Neural cell (in vitro differentiated cells): ENCODE measurements around the gene DAAM2. TPM values are rescaled to one million over a fixed set of nuclear protein-coding genes. Genes with fewer than 3 reads are reported as not detected.

Experiments used
- H2AFZ ChIP-seq: fragments of 200-600, 300-800 bp; sonication (generic), shearing (Covaris generic); 2 replicates; pipeline ENCODE4 v1.6.0; 2014; ENCODE audit warnings: low read depth, mild to moderate bottlenecking, antibody characterized with exemption, low read length, moderate library complexity
- H3F3A ChIP-seq: fragments of 200-600 bp; shearing (Covaris generic); 2 replicates; pipeline ENCODE4 v1.6.1; 2016; ENCODE audit warnings: mild to moderate bottlenecking, moderate library complexity, mixed read lengths, antibody characterized with exemption, low read length; ENCODE audit not compliant: insufficient read depth, poor library complexity, severe bottlenecking
- H3K27ac ChIP-seq: fragments of 200-600, 300-800 bp; sonication (generic), shearing (Covaris generic); 2 replicates; pipeline ENCODE4 v1.5.1; 2014; ENCODE audit warnings: mild to moderate bottlenecking, low read length, moderate library complexity
- H3K27me3 ChIP-seq: fragments of 300-800, 200-600 bp; sonication (generic), shearing (Covaris generic); 2 replicates; pipeline ENCODE4 v1.6.0; 2014; ENCODE audit warnings: mild to moderate bottlenecking, low read depth, low read length, moderate library complexity; ENCODE audit not compliant: insufficient read depth
- H3K36me3 ChIP-seq: fragments of 300-800, 200-600 bp; sonication (generic), shearing (Covaris generic); 2 replicates; pipeline ENCODE4 v1.5.1; 2014; ENCODE audit warnings: mild to moderate bottlenecking, antibody characterized with exemption, low read length, moderate library complexity; ENCODE audit not compliant: insufficient read depth
- H3K4me2 ChIP-seq: fragments of 300-800, 200-600 bp; sonication (generic), shearing (Covaris generic); 2 replicates; pipeline ENCODE4 v1.6.0; 2014; ENCODE audit warnings: mild to moderate bottlenecking, low read length
- H3K4me3 ChIP-seq: fragments of 300-800, 200-600 bp; sonication (generic), shearing (Covaris generic); 2 replicates; pipeline ENCODE4 v1.5.1; 2014; ENCODE audit warnings: mild to moderate bottlenecking, low read length, moderate library complexity
- H3K79me2 ChIP-seq: fragments of 200-600 bp; shearing (Covaris generic); replicated peaks from 2 replicates; pipeline ENCODE4 v1.6.0; 2014; ENCODE audit warnings: mild to moderate bottlenecking, low read length, moderate library complexity; ENCODE audit not compliant: insufficient read depth
- H3K9ac ChIP-seq: fragments of 300-800, 200-600 bp; sonication (generic), shearing (Covaris generic); 2 replicates; pipeline ENCODE4 v1.6.1; 2016; ENCODE audit warnings: mild to moderate bottlenecking, low read length, mixed read lengths
- H3K9me2 ChIP-seq: fragments of 200-600 bp; shearing (Covaris generic); 2 replicates; pipeline ENCODE4 v1.6.1; 2016; ENCODE audit warnings: mild to moderate bottlenecking, low read length, mixed read lengths; ENCODE audit not compliant: insufficient read depth
- H3K9me3 ChIP-seq: fragments of 200-600, 300-800 bp; sonication (generic), shearing (Covaris generic); 2 replicates; pipeline ENCODE4 v1.6.1; 2016; ENCODE audit warnings: mild to moderate bottlenecking, mixed run types, low read length, moderate library complexity, mixed read lengths
- H4K20me1 ChIP-seq: fragments of 200-600 bp; shearing (Covaris generic); 2 replicates; pipeline ENCODE4 v1.6.1; 2016; ENCODE audit warnings: mild to moderate bottlenecking, mixed run types; ENCODE audit not compliant: insufficient read depth
- EP300 ChIP-seq: fragments of 450-650 bp; conservative IDR thresholded peaks from 2 replicates; pipeline ENCODE4 v1.6.1; 2014; ENCODE audit warnings: antibody characterized with exemption, mild to moderate bottlenecking, moderate library complexity; ENCODE audit not compliant: poor library complexity, severe bottlenecking
- EZH2 ChIP-seq: fragments of 200-600, 300-800 bp; shearing (Covaris generic), sonication (generic); IDR thresholded peaks from 2 replicates; pipeline ENCODE4 v1.6.1; 2014; ENCODE audit warnings: antibody characterized with exemption, low read length, borderline replicate concordance, mild to moderate bottlenecking; ENCODE audit not compliant: insufficient read depth, poor library complexity, severe bottlenecking
- MXI1 ChIP-seq: fragments of 450-650 bp; conservative IDR thresholded peaks from 2 replicates; pipeline ENCODE4 v1.6.1; 2014; ENCODE audit warnings: antibody characterized with exemption, mild to moderate bottlenecking; ENCODE audit not compliant: poor library complexity, severe bottlenecking
- POLR2AphosphoS5 ChIP-seq: IDR thresholded peaks from 2 replicates; pipeline ENCODE4 v1.6.1; 2012
- RAD21 ChIP-seq: fragments of 450-650 bp; conservative IDR thresholded peaks from 2 replicates; pipeline ENCODE4 v1.6.1; 2014; ENCODE audit warnings: antibody characterized with exemption, mild to moderate bottlenecking, moderate library complexity
- SMC3 ChIP-seq: fragments of 450-650 bp; conservative IDR thresholded peaks from 2 replicates; pipeline ENCODE4 v1.6.1; 2014; ENCODE audit warnings: antibody characterized with exemption, mild to moderate bottlenecking, moderate library complexity; ENCODE audit not compliant: poor library complexity
- TAF1 ChIP-seq: IDR thresholded peaks from 2 replicates; pipeline ENCODE4 v1.6.1; 2012; ENCODE audit warnings: low read depth
- polyA plus RNA-seq: library from polyadenylated mRNA; depleted of rRNA; stranded (reverse); fragments of >200 nt; gene quantifications from 2 replicates; pipeline ENCODE4 v1.2.3, GENCODE V29; 2014
- TF ChIP-seq, protein P1 (sequence below): IDR thresholded peaks from 2 replicates; pipeline ENCODE4 v1.6.1; 2012; ENCODE audit warnings: borderline replicate concordance
- TF ChIP-seq, protein P2 (sequence below): fragments of 450-650 bp; IDR thresholded peaks from 2 replicates; pipeline ENCODE4 v1.5.1; 2014; ENCODE audit warnings: antibody characterized with exemption, mild to moderate bottlenecking, moderate library complexity; ENCODE audit not compliant: poor library complexity, severe bottlenecking

Gene DAAM2
- polyA plus RNA-seq, 1 donor from 2014 or later = 1.2 TPM

DNA sequence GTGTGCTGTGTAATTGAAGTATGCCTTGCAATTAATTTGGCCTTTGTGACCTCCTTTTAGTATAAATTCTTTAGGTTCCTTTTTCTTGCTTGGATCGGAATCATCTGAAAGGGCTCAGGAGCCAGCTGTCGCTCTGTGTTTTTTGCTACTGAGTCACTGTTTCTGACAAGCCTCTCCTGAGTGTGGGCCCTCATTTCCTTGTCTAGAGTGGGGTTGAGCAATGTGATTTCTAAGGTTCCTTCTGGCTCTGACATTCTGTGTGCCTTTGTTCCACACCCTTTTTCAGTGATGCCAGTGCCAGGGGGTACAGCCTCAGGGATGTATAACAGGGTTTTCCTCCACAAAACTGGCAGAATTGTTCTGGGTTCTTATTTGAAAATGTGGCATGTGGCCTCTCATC lies 26.5 kb downstream of the DAAM2 start:
- H3F3A ChIP-seq = no peaks in the 10 kb centered on the region
- H3K27ac ChIP-seq = no peak overlapping the region
- no peaks in the 10 kb centered on the region for H4K20me1 ChIP-seq
- H3K79me2 ChIP-seq = no peaks in the 10 kb centered on the region
- H3K4me2 ChIP-seq = no peak overlapping the region
- no peaks in the 10 kb centered on the region for H3K27me3 ChIP-seq
- H3K4me3 ChIP-seq = no peak overlapping the region
- H3K36me3 ChIP-seq = no peaks in the 10 kb centered on the region
- no peaks in the 10 kb centered on the region for H3K9me2 ChIP-seq
- H2AFZ ChIP-seq = no peak overlapping the region
- H3K9me3 ChIP-seq = no peaks in the 10 kb centered on the region
- TF ChIP-seq EZH2 (no peak), RAD21 (no peak), EP300 (no peak), POLR2AphosphoS5 (no peak), TAF1 (no peak), MXI1 (no peak), SMC3 (no peak)
- TF ChIP-seq, protein P1, sequence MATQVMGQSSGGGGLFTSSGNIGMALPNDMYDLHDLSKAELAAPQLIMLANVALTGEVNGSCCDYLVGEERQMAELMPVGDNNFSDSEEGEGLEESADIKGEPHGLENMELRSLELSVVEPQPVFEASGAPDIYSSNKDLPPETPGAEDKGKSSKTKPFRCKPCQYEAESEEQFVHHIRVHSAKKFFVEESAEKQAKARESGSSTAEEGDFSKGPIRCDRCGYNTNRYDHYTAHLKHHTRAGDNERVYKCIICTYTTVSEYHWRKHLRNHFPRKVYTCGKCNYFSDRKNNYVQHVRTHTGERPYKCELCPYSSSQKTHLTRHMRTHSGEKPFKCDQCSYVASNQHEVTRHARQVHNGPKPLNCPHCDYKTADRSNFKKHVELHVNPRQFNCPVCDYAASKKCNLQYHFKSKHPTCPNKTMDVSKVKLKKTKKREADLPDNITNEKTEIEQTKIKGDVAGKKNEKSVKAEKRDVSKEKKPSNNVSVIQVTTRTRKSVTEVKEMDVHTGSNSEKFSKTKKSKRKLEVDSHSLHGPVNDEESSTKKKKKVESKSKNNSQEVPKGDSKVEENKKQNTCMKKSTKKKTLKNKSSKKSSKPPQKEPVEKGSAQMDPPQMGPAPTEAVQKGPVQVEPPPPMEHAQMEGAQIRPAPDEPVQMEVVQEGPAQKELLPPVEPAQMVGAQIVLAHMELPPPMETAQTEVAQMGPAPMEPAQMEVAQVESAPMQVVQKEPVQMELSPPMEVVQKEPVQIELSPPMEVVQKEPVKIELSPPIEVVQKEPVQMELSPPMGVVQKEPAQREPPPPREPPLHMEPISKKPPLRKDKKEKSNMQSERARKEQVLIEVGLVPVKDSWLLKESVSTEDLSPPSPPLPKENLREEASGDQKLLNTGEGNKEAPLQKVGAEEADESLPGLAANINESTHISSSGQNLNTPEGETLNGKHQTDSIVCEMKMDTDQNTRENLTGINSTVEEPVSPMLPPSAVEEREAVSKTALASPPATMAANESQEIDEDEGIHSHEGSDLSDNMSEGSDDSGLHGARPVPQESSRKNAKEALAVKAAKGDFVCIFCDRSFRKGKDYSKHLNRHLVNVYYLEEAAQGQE = no peak
- TF ChIP-seq, protein P2, sequence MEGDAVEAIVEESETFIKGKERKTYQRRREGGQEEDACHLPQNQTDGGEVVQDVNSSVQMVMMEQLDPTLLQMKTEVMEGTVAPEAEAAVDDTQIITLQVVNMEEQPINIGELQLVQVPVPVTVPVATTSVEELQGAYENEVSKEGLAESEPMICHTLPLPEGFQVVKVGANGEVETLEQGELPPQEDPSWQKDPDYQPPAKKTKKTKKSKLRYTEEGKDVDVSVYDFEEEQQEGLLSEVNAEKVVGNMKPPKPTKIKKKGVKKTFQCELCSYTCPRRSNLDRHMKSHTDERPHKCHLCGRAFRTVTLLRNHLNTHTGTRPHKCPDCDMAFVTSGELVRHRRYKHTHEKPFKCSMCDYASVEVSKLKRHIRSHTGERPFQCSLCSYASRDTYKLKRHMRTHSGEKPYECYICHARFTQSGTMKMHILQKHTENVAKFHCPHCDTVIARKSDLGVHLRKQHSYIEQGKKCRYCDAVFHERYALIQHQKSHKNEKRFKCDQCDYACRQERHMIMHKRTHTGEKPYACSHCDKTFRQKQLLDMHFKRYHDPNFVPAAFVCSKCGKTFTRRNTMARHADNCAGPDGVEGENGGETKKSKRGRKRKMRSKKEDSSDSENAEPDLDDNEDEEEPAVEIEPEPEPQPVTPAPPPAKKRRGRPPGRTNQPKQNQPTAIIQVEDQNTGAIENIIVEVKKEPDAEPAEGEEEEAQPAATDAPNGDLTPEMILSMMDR = no peak
- no peak overlapping the region for H3K9ac ChIP-seq

DNA sequence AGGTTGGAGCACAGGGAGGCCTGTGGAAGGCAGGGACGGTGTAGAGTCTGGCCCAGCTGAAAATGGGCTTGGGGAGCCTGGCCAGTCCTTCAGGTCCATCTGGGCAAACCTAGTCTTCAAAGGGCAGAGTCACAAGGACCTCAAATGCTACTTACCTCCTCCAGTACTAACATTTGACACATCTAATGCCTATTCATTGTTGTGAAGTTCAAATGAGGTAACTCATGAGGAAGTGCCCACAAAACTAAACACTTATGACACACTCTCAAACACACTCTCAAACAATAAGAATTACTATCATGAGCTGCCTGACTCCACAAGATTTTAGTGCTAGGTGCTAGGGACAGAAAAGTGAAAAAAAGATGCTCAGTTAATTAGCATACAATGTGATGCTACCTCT lies 27.1 kb downstream of the DAAM2 start:
- no peaks in the 10 kb centered on the region for H3F3A ChIP-seq
- no peaks in the 10 kb centered on the region for H4K20me1 ChIP-seq
- H3K9me2 ChIP-seq = no peaks in the 10 kb centered on the region
- H3K4me3 ChIP-seq = no peak overlapping the region
- H3K9me3 ChIP-seq = no peaks in the 10 kb centered on the region
- H3K27me3 ChIP-seq = no peaks in the 10 kb centered on the region
- H3K27ac ChIP-seq = no peak overlapping the region
- H3K36me3 ChIP-seq = no peaks in the 10 kb centered on the region
- TF ChIP-seq EZH2 (no peak), POLR2AphosphoS5 (no peak), RAD21 (no peak), MXI1 (no peak), EP300 (no peak), SMC3 (no peak), TAF1 (no peak)
- TF ChIP-seq, protein P1 = no peak
- TF ChIP-seq, protein P2 = no peak
- no peak overlapping the region for H3K4me2 ChIP-seq
- no peak overlapping the region for H3K9ac ChIP-seq
- H2AFZ ChIP-seq = no peak overlapping the region
- H3K79me2 ChIP-seq = no peaks in the 10 kb centered on the region
